ENCODE data around the gene CDKL5.

- no peak for TF ChIP-seq EZH2 (IDR thresholded peaks at IDR 0.05; ENCODE audit: borderline replicate concordance, low read depth, low read length, severe bottlenecking)
- TF ChIP-seq CTCF (IDR thresholded peaks at IDR 0.05; ENCODE audit: borderline replicate concordance, extremely low read depth, low read length, poor library complexity, severe bottlenecking), result no peak
Observed at GRCh38 chrX:18643243-18643642, 217.8 kb downstream of the CDKL5 start.
